HepG2 (cell line): Measurements from ENCODE around the gene MAT2A.

Experiments
- ARNT ChIP-seq: fragments of 450-650 bp; IDR thresholded peaks from 2 replicates; pipeline ENCODE4 v1.6.1; 2017
- ATF7 ChIP-seq, 2 experiments: fragments of 450-650 bp in 1 of 2; sonication (generic) in 1 of 2; formaldehyde crosslinking in 1 of 2; IDR thresholded peaks; 2 replicates each; pipeline versions ENCODE4 v1.4.0 to v1.6.1; 2016 to 2020; ENCODE audit warnings: antibody characterized with exemption in 1 of 2, mild to moderate bottlenecking in 1 of 2, missing genetic modification reagents in 1 of 2
- KAT7 ChIP-seq: IDR thresholded peaks from 2 replicates; pipeline ENCODE4 v1.6.1; 2018; ENCODE audit warnings: borderline replicate concordance, missing compliant biosample characterization
- KLF9 ChIP-seq: IDR thresholded peaks from 2 replicates; pipeline ENCODE4 v1.6.1; 2016; ENCODE audit warnings: low read depth
- MED1 ChIP-seq: sonication (generic); formaldehyde crosslinking; IDR thresholded peaks from 2 replicates; pipeline ENCODE4 v1.4.0; 2020; ENCODE audit warnings: missing genetic modification reagents
- PHF8 ChIP-seq: sonication (generic); formaldehyde crosslinking; IDR thresholded peaks from 2 replicates; pipeline ENCODE4 v1.5.0; 2020; ENCODE audit warnings: missing genetic modification reagents
- TCF7 ChIP-seq: sonication (generic); IDR thresholded peaks from 2 replicates; pipeline ENCODE4 v1.6.1; 2016; ENCODE audit warnings: antibody characterized with exemption, low read depth
- TF ChIP-seq, protein P1 (sequence below): sonication (generic); formaldehyde crosslinking; IDR thresholded peaks from 2 replicates; pipeline ENCODE4 v1.5.0; 2020; ENCODE audit warnings: mild to moderate bottlenecking, missing genetic modification reagents, moderate library complexity

DNA sequence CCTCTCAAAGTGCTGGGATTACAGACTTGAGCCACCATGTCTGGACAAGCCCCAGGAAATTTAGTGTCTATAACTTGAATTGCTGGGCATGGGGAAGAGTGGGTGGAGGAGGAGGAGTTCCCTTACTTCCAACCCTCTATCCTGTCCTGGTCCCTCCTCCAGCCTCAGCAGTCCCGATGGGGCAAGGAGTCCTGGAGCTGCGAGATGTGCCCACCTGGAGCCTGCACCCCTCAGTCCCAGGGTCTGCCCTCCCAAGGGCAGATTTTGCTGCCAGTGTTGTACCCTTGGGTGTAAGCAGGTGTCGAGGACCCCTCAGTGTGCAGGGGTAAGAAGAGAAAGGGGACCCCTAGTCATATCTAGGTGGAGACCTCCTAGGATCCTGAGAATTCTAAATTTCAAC lies 41.2 kb downstream of the MAT2A start:
- TF ChIP-seq, protein P1, sequence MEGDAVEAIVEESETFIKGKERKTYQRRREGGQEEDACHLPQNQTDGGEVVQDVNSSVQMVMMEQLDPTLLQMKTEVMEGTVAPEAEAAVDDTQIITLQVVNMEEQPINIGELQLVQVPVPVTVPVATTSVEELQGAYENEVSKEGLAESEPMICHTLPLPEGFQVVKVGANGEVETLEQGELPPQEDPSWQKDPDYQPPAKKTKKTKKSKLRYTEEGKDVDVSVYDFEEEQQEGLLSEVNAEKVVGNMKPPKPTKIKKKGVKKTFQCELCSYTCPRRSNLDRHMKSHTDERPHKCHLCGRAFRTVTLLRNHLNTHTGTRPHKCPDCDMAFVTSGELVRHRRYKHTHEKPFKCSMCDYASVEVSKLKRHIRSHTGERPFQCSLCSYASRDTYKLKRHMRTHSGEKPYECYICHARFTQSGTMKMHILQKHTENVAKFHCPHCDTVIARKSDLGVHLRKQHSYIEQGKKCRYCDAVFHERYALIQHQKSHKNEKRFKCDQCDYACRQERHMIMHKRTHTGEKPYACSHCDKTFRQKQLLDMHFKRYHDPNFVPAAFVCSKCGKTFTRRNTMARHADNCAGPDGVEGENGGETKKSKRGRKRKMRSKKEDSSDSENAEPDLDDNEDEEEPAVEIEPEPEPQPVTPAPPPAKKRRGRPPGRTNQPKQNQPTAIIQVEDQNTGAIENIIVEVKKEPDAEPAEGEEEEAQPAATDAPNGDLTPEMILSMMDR (CRISPR knock-in tag) = no peak
- TF ChIP-seq TCF7 (no peak), KLF9 (CRISPR knock-in tag) (no peak), ATF7 (IDR thresholded peaks at IDR 0.05) (no peak), ATF7 (CRISPR knock-in tag; IDR thresholded peaks at IDR 0.05) (no peak), MED1 (no peak), ARNT (no peak), PHF8 (CRISPR knock-in tag) (no peak), KAT7 (no peak)
